CD4-positive, alpha-beta T cell treated with Interleukin-6 at 100 ng/mL for 8 hours (primary cell): ENCODE results near the gene ARHGAP27.

ENCODE experiments used
- DNase-seq: peaks from one replicate; pipeline ENCODE4 v3.0.0-alpha.2; 2020; ENCODE audit warnings: mixed read lengths, low spot score

The ARHGAP27 gene

DNA sequence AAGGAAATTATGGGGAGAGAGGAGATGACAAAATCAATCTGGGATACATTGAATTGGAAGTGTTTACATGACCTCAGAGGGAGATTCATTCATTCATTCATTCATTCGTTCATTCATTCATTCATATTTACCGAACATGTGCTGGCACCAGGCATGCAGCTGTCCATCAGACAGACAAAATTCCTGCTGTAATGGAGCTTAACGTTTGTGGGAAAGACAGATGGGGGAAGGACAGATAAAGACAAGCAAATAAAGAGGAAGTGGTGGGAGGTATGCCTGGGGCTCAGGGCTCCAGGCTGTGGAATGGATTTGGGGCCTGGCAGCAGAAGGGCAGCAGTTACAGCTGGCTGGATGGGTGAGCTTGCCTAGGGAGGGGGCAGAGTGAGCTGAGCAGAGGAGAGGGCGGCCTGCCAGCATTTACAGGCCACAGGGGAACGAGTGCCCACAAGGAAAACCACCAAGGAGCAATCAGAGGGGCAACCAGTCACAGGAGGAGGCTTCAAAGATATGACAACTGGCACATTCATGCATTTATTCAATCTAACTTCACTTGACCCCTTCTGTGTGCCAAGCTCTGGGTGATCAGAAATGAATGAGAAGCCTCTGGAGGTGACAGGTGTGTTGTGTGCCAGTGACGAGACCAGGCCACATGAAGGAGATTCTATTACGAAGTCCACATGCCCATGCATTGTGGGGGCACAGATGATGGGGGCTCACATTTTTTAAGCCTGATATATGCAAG lies 48.5 kb downstream of the ARHGAP27 start:
- DNase-seq, result no peak

DNA sequence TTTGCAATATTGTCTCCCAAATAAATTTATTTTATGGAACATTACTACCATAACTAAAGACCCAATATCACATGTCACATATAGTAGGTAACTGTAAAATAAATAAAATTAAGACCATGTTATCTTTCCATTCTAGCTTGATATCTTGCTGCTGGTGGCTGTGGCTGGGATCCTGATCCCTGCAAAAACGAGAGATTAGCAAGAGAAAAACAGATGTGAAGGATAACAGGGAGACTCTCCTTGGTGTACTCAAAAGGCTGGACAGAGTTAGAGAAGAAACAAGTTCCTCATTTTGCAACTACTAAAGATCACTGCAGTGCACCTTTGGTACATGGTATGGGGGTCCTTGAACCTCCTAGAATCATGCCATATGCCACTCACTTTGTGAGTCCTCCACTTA lies 49.7 kb downstream of the ARHGAP27 start:
- no peak for DNase-seq

DNA sequence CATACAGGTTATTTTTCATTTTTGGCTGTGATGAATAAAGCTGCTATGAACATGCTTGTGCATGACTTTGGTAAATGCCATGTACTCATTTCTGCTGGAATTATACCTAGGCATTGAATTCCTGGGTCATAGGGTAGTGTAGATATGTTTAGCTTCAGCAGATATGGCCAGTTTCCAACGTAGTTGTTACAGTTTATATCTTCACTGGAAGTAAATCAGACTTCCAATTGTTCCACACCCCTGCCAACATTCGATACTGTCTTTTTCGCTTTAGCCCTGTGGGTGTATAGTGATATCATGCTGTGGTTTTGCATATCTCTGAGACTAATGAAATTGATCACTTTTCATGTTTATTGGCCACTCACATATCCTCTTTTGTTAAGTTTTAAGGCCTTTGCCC lies 50.4 kb downstream of the ARHGAP27 start:
- no peak for DNase-seq

DNA sequence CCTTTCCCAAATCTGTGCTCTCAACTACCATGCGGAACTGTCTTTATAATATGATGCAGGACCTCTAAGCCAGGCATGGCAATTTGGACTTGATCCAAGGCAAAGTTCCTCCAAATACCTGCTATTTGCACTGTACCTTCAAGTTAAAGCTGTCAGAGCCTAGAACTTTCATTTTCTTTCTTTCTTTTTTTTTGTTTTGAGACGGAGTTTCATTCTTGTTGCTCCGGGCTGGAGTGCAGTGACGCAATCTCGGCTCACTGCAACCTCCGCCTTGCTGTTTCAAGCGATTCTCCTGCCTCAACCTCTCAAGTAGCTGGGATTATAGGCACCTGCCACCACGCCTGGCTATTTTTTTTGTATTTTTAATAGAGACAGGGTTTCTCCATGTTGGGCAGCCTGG lies 51.7 kb downstream of the ARHGAP27 start:
- no peak for DNase-seq

DNA sequence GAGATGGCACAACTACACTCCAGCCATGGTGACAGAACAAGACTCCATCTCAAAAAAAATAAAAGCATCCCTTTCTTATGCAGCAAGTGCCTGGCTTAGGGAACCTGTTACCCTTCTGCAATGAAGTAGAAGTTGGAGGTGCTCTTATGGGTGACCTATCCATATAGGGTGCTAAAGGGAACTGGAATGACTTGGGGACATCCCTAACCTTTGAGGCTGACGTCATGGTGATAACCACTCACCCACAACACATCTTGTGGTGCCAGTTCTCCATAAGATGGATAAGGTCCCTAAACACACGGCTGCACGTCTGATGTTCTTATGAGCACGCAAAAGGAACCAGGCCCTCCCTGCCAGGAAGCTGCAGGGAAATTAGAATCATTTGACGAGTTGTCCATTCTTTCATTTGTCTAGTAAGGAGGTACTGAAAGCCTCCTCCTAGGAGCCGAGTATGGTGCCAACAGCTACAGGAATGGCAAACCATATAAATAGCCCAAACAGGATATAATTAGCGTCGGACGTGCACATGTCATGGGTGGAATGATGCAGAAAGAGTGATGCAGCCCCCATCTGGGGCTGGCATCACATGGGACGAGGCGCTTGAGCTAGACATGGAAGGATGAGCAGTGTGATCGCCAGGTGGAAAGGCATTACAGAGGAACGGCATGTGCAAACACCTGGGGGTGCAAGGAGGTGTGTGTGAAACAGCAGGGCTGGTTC lies 52.5 kb downstream of the ARHGAP27 start:
- no peak for DNase-seq

DNA sequence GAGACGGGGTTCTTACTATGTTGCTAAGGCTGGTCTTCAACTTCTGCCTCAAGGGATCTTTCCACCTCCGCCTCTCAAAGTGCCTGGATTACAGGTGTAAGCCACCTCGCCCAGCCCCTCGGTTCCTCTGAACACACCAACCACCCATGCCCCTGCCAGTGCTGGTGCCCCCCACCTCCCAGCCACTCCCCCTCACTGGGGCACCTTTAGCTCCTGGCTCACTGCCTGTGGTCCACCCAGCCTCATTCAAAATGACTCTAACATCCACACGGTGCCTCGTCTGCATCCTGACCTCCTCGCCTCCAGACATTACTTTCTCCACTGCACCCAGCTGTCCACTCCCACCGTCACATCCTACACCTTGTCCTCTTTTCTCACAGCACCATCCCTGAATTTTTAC lies 55.3 kb downstream of the ARHGAP27 start:
- DNase-seq, result no peak

DNA sequence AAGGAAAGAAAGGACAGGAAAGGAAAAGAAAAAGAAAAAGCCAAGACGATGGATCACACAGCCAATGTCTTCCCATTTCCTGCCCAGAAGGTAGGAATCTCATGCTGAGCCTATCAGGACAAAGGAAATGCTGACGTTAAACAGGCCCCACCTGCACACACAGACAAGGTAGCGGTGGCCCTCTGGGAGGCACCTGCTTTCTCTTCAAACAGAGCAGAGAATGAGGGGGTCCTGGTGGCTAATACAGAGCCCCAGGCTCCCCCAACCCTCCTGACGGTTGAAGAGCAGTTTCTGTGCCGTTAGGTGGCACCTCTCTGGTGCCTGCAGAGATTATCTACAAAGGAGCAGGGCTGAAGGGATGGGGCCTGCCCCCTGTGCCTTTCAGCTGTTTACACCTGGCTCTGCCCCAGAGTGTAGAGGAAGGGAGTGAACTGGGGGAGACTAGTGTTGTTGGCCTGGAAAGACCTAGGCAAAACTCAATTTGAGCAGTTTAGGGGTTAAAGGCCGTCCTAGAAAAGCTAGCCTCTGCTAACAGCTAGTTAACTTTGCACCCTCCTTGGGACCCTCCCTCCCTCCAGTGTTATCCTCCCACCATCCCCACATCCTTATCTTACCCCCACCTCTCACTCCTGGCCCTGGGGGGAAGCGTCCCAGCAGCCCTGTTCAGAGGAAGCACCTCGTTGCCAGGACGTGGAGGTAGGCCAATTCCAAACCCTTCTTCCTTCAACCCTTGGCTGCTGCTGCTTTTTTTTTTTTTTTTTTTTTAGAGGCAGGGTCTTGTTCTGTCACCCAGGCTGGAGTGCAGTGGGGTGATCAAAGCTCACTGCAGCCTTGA lies 56.3 kb downstream of the ARHGAP27 start:
- DNase-seq, result no peak

DNA sequence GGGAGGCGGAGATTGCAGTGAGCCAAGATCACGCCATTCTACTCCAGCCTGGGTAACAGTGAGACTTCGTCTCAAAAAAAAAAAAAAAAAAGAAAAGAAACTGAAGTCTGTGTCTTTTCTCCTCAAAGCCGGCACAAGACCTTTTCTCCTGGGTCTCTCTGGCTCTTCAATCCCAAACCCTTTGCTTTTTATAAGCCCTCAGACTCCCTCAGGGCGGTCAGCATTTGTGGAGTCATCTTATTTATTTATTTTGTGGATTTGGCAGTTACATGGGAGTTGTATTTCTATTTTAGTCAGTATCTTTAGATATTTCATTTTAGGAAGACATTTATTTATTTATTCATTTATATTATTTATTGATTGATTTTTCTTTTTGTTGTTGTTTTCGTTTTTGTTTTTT lies 58.2 kb downstream of the ARHGAP27 start:
- DNase-seq, result no peak

DNA sequence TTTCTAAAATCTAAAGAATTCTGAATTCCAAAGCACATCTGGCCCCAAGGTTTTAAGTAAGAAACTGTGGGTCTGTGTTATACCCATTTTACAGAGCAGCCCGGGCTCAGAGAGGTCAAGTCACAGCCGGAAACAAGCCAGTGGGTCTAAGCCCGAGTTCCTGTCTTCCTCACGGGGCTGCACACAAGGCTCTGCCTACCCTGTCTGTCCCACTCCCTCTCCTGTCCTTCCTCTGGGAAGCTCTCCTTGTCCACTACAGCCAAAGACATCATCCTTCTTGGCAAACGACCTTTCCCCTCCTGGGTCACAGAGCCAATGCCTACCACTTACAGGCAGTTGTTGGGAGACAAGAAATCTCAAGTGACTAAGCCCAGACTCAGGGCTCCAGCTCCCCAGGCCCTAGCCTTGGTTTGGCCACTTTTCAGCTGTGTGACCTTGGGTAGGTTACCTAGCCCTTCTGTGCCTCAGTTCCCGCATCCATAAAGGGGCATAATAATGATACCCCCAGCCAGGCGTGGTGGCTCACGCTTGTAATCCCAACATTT lies 60.3 kb downstream of the ARHGAP27 start:
- no peak for DNase-seq

DNA sequence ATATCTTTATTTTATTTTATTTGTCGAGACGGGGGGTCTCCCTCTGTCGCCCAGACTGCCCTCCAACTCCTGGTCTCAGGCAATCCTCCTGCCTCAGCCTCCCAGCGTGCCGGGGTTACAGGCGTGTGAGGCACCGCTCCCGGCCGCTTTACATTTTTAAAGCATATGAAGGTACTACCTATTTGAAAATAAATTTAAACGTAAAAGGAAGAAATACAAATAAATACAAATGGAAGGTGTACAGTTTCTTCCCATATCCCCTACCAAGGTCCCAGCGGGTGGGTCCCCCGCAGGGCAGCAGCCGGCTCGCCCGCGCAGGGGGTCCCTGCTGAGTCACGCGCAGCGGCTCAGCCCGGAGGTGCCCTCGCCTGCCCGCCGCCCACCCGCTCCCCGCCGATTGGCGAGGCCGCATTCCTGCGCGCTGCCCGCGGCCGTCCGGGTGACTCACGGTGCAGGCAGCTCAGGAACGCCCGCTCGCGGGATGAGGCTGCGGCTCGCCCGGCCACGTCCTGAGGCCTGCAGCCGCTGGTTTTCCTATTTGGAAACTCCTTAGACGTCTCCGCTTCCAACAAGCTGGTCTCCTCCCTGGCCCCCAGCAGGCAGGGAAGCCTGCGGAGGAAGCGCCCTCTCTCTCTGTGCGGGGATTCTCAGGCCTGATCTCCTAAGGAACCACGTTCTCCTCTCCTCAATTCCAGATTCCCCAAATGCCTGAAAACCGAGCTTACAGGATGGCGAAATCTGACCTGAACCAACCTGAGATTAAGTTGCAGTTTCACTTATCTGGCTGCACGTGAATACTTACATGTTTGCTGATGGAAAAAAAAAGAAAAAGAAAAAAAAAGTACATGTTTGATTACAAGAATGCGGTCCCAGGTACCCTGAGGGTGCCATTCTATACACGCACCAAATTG lies 61.0 kb downstream of the ARHGAP27 start:
- DNase-seq, result no peak

DNA sequence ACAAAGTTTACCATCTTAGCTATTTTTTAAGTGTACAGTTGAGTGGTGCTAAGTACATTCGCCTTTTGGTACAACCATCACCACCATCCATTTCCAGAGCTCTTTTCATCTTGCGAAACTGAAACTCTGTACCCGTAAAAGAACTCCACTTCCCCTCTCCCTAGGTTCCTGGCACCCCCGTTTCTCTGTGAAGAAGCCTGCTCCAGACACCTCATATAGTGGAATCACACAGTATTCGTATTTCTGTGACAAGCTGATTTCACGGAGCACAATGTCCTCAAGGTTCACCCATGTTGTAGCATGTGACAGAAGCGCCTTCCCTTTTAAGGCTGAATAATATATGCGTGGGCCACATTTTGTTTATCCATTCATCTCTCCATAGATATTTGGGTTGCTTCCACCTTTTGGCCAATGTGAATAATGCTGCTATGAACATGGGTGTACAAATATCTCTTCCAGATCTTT lies 61.7 kb downstream of the ARHGAP27 start:
- no peak for DNase-seq

DNA sequence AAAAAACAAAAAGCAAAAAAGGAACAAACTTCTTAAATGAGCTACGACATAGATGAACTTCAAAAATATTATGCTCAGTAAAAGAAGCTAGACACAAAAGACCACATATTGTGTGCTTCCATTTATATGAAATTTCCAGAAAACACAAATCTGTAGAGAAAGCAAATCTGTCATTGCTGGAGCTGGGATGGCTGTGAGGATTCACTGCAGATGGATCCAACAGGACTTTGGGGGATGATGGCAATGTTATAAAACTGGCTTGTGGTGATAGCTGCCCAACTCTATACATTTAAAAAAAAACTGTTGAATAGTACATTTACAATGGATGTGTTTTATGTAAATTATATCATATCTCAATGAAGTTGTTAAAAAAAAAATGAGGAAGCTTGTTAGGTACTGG lies 63.2 kb downstream of the ARHGAP27 start:
- DNase-seq, result no peak

DNA sequence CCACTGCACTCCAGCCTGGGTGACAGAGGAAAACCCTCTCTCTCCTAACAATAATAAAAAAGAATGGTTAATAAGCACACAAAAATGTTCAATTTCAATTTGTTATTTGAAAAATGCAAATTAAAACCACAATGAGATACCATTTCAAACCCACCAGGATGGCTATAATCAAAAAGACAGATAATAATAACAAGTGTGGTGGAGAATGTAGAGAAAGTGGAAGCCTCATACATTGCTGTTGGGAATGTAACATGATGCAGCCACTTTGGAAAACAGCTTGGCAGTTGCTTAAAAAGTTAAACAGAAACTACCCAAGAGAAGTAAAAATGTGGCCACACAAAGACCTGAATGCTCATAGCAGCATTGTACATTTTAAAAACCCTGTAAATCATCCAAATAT lies 64.0 kb downstream of the ARHGAP27 start:
- no peak for DNase-seq

DNA sequence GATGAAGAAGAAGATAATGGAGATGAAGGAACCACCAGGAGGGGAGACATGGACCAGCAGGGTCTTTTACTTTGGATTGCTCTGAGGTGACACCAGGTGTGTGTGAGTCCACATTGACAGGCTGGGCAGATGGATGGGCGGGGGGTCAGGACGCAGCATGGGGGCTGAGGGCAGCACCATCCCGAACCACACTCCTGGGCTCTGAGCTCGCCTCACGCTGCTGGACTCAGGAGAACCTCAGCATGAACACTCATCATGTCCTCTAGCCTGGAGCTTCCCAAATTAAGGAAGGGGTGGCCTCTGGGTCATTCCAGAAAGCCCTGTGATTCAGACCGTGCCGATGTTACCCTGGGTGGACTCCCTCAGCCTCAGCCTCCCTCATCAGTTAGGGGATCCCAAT lies 65.5 kb downstream of the ARHGAP27 start:
- DNase-seq, result no peak

DNA sequence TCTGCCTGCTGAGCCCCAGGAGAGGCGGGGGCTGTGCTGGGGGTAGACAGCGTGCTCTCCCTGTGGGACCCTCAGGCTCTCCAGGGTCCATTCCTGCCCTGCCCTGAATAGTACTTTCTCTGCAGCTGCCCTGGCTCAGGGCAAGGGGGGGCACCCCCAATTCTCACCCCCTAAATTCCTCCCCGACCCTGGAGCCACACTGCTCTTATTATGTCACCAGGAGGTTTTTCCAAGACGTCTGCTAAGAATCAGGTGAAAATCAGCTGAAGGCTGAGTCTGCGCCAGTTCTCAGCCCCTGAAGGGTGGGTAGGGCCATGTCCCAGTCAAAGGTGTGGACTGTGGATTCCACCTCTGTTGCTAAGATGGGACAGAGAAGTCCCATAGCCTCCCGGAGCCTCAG lies 66.0 kb downstream of the ARHGAP27 start:
- no peak for DNase-seq

DNA sequence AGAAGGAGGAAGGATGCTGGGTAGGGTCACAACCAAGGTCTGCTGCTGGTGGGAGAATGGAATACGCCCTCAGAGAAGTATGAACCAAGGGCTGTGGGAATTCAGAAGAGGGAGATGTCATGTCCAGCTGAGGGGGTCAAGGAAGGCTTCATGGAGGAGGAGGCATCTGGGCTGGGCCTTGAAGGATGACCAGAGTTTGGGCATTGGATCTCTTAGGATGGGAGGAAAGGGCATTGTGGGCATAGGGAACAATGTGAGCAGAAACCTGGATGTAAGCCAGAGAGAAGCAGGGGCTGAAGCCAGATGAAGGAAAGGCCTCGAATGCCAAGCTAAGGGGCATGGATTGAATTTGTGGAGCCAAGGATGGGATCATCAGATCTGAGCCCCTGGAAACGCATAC lies 66.6 kb downstream of the ARHGAP27 start:
- no peak for DNase-seq

DNA sequence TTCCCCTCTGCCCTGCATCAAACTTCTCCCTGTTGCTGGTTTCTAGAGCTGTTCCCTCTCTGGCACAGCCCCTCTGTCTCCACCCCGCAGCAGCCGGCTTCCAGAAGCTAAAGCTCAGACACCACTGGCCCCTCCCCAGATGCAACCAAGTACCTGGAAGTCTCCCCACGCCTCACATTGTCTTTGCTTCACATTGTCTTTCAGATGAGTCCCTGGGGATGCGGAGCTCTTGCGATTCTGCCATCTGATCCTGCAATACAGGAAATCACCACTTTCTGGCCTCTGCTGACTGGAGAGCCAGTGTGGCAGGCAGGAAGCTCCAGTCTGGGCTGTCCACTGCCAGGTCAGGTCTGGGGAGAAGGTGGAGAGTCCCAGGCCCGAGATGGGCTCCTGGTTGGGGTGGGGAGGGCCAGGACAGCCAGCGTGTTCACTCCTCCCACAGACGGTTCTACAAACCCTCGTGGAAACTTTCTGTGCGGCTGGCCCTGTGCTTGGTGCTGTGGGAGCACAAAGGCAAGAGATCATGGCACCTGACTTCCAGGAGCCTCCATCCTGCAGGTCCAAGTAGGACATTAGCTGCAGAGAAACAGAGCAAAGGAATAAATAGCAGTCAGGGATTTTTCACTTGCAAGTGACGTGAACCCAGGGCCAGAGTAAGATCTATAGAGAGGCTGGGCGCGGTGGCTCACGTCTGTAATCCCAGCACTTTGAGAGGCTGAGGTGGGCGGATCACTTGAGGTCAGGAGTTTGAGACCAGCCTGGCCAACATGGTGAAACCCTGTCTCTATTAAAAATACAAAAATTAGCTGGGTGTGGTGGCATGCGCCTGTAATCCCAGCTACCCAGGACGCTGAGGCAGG lies 67.9 kb downstream of the ARHGAP27 start:
- no peak for DNase-seq

DNA sequence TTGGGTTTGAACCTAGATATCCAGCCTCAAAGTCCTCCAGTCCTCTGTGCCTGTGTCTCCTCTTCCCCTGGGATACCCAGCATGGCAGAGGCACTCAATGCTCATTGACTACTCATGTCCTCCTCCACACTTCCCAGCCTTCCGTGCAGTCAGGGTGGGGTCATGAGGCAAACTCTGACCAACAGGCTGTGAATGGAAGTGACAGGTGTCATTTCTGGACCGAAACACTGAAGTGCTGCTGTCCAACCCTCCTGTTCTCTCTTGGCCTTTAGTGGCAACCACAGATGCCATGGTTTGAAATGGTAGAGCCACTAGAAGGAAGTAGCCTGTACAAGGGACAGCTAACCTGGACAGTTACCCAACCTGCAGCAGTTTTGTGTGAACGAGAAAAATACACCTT lies 69.2 kb downstream of the ARHGAP27 start:
- DNase-seq, result no peak

DNA sequence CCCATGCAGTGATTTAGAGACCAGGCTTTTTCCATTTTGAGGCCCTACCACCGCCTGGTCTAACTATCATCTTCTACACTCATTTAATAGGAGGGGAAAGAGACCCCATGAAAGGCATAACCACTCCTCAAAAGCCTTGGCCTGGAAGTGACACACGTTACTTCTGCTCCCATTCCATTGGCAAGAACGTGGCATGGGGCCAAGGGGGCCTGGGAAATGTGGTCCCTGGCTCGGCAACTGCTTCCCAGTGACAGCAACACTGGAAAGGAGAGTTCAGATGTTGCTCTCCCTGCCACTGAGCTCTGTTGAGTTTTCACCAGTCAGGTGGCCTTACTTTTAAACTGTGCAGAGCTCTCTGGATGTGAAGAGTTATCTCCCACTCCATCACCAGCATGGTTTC lies 70.7 kb downstream of the ARHGAP27 start:
- DNase-seq, result no peak

DNA sequence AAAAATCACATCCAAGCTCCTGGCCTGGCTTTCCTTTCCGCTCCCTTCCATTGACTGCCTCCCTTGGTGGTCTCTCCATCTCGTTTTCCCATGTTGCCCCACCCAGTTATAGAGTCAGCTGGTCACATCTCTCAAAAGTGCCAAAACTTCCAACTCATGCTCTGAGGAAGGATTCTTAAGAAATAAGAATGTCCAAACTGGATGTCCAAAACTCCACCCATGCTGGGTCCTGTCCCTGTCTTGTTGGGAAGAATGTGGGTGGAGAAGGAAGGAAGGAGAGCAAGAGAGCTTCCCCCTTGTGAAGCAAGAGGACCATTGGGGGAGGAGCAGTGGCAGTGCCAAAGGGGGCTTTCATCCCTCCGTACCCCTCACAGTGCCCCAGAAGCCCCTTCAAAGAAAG lies 71.2 kb downstream of the ARHGAP27 start:
- no peak for DNase-seq
